Neural cell (in vitro differentiated cells): Measurements from ENCODE around the gene TRPM5. TPM values are rescaled to one million over a fixed set of nuclear protein-coding genes. Genes with fewer than 3 reads are reported as not detected.

Experiments
- H2AFZ ChIP-seq: fragments of 200-600, 300-800 bp; sonication (generic), shearing (Covaris generic); 2 replicates; pipeline ENCODE4 v1.6.0; 2014; ENCODE audit warnings: low read depth, mild to moderate bottlenecking, antibody characterized with exemption, low read length, moderate library complexity
- H3F3A ChIP-seq: fragments of 200-600 bp; shearing (Covaris generic); 2 replicates; pipeline ENCODE4 v1.6.1; 2016; ENCODE audit warnings: mild to moderate bottlenecking, moderate library complexity, mixed read lengths, antibody characterized with exemption, low read length; ENCODE audit not compliant: insufficient read depth, poor library complexity, severe bottlenecking
- H3K27ac ChIP-seq: fragments of 200-600, 300-800 bp; sonication (generic), shearing (Covaris generic); 2 replicates; pipeline ENCODE4 v1.5.1; 2014; ENCODE audit warnings: mild to moderate bottlenecking, low read length, moderate library complexity
- H3K27me3 ChIP-seq: fragments of 300-800, 200-600 bp; sonication (generic), shearing (Covaris generic); 2 replicates; pipeline ENCODE4 v1.6.0; 2014; ENCODE audit warnings: mild to moderate bottlenecking, low read depth, low read length, moderate library complexity; ENCODE audit not compliant: insufficient read depth
- H3K36me3 ChIP-seq: fragments of 300-800, 200-600 bp; sonication (generic), shearing (Covaris generic); 2 replicates; pipeline ENCODE4 v1.5.1; 2014; ENCODE audit warnings: mild to moderate bottlenecking, antibody characterized with exemption, low read length, moderate library complexity; ENCODE audit not compliant: insufficient read depth
- H3K4me2 ChIP-seq: fragments of 300-800, 200-600 bp; sonication (generic), shearing (Covaris generic); 2 replicates; pipeline ENCODE4 v1.6.0; 2014; ENCODE audit warnings: mild to moderate bottlenecking, low read length
- H3K4me3 ChIP-seq: fragments of 300-800, 200-600 bp; sonication (generic), shearing (Covaris generic); 2 replicates; pipeline ENCODE4 v1.5.1; 2014; ENCODE audit warnings: mild to moderate bottlenecking, low read length, moderate library complexity
- H3K79me2 ChIP-seq: fragments of 200-600 bp; shearing (Covaris generic); replicated peaks from 2 replicates; pipeline ENCODE4 v1.6.0; 2014; ENCODE audit warnings: mild to moderate bottlenecking, low read length, moderate library complexity; ENCODE audit not compliant: insufficient read depth
- H3K9ac ChIP-seq: fragments of 300-800, 200-600 bp; sonication (generic), shearing (Covaris generic); 2 replicates; pipeline ENCODE4 v1.6.1; 2016; ENCODE audit warnings: mild to moderate bottlenecking, low read length, mixed read lengths
- H3K9me2 ChIP-seq: fragments of 200-600 bp; shearing (Covaris generic); 2 replicates; pipeline ENCODE4 v1.6.1; 2016; ENCODE audit warnings: mild to moderate bottlenecking, low read length, mixed read lengths; ENCODE audit not compliant: insufficient read depth
- H3K9me3 ChIP-seq: fragments of 200-600, 300-800 bp; sonication (generic), shearing (Covaris generic); 2 replicates; pipeline ENCODE4 v1.6.1; 2016; ENCODE audit warnings: mild to moderate bottlenecking, mixed run types, low read length, moderate library complexity, mixed read lengths
- H4K20me1 ChIP-seq: fragments of 200-600 bp; shearing (Covaris generic); 2 replicates; pipeline ENCODE4 v1.6.1; 2016; ENCODE audit warnings: mild to moderate bottlenecking, mixed run types; ENCODE audit not compliant: insufficient read depth
- EP300 ChIP-seq: fragments of 450-650 bp; conservative IDR thresholded peaks from 2 replicates; pipeline ENCODE4 v1.6.1; 2014; ENCODE audit warnings: antibody characterized with exemption, mild to moderate bottlenecking, moderate library complexity; ENCODE audit not compliant: poor library complexity, severe bottlenecking
- EZH2 ChIP-seq: fragments of 200-600, 300-800 bp; shearing (Covaris generic), sonication (generic); IDR thresholded peaks from 2 replicates; pipeline ENCODE4 v1.6.1; 2014; ENCODE audit warnings: antibody characterized with exemption, low read length, borderline replicate concordance, mild to moderate bottlenecking; ENCODE audit not compliant: insufficient read depth, poor library complexity, severe bottlenecking
- MXI1 ChIP-seq: fragments of 450-650 bp; conservative IDR thresholded peaks from 2 replicates; pipeline ENCODE4 v1.6.1; 2014; ENCODE audit warnings: antibody characterized with exemption, mild to moderate bottlenecking; ENCODE audit not compliant: poor library complexity, severe bottlenecking
- POLR2AphosphoS5 ChIP-seq: IDR thresholded peaks from 2 replicates; pipeline ENCODE4 v1.6.1; 2012
- RAD21 ChIP-seq: fragments of 450-650 bp; conservative IDR thresholded peaks from 2 replicates; pipeline ENCODE4 v1.6.1; 2014; ENCODE audit warnings: antibody characterized with exemption, mild to moderate bottlenecking, moderate library complexity
- SMC3 ChIP-seq: fragments of 450-650 bp; conservative IDR thresholded peaks from 2 replicates; pipeline ENCODE4 v1.6.1; 2014; ENCODE audit warnings: antibody characterized with exemption, mild to moderate bottlenecking, moderate library complexity; ENCODE audit not compliant: poor library complexity
- TAF1 ChIP-seq: IDR thresholded peaks from 2 replicates; pipeline ENCODE4 v1.6.1; 2012; ENCODE audit warnings: low read depth
- polyA plus RNA-seq: library from polyadenylated mRNA; depleted of rRNA; stranded (reverse); fragments of >200 nt; gene quantifications from 2 replicates; pipeline ENCODE4 v1.2.3, GENCODE V29; 2014
- TF ChIP-seq, protein P1 (sequence below): IDR thresholded peaks from 2 replicates; pipeline ENCODE4 v1.6.1; 2012; ENCODE audit warnings: borderline replicate concordance
- TF ChIP-seq, protein P2 (sequence below): fragments of 450-650 bp; IDR thresholded peaks from 2 replicates; pipeline ENCODE4 v1.5.1; 2014; ENCODE audit warnings: antibody characterized with exemption, mild to moderate bottlenecking, moderate library complexity; ENCODE audit not compliant: poor library complexity, severe bottlenecking

Gene TRPM5
- polyA plus RNA-seq, 1 donor from 2014 or later, result not detected

DNA sequence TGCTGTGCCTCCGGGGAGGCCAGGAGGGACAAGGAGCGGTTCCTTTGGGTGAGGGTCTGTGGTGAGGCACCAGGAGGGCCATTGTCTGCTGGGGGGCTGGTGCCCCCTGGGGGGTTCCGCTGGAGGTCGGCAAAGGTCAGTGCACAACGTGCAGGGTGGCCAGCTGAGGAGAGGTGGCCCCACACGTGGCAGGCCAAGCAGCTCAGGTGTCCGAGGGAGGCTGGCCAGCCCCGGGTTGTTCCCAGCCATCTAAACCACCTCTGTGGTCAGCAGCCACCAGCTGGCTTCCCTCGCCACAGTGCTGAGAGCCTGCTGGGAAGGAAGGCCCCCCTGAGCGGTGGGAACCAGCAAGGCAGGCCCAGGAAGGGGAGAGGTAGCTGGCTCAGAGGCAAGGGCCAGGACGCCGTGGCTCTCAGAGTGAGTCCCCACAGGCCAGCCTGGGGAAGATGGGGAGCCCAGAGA, 39.5 kb downstream of the TRPM5 start:
- Histone ChIP-seq H3K9ac (no peak overlapping the region), H3K36me3 (no peaks in the 10 kb centered on the region), H2AFZ (no peak overlapping the region)

DNA sequence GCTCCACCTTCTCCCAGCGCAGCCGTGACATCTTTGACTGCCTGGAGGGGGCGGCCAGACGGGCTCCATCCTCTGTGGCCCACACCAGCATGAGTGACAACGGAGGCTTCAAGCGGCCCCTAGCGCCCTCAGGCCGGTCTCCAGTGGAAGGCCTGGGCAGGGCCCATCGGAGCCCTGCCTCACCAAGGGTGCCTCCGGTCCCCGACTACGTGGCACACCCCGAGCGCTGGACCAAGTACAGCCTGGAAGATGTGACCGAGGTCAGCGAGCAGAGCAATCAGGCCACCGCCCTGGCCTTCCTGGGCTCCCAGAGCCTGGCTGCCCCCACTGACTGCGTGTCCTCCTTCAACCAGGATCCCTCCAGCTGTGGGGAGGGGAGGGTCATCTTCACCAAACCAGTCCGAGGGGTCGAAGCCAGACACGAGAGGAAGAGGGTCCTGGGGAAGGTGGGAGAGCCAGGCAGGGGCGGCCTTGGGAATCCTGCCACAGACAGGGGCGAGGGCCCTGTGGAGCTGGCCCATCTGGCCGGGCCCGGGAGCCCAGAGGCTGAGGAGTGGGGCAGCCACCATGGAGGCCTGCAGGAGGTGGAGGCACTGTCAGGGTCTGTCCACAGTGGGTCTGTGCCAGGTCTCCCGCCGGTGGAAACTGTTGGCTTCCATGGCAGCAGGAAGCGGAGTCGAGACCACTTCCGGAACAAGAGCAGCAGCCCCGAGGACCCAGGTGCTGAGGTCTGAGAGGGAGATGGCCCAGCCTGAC, 41.2 kb downstream of the TRPM5 start:
- no peaks in the 10 kb centered on the region for H3F3A ChIP-seq
- H3K4me2 ChIP-seq, result no peak overlapping the region
- H3K9me3 ChIP-seq, result no peaks in the 10 kb centered on the region
- H2AFZ ChIP-seq, result no peak overlapping the region
- H3K9ac ChIP-seq, result no peak overlapping the region
- no peak overlapping the region for H3K27ac ChIP-seq
- H3K36me3 ChIP-seq, result no peaks in the 10 kb centered on the region
- no peak overlapping the region for H3K4me3 ChIP-seq
- no peaks in the 10 kb centered on the region for H4K20me1 ChIP-seq
- H3K9me2 ChIP-seq, result no peaks in the 10 kb centered on the region
- TF ChIP-seq EZH2, result no peak
- TF ChIP-seq RAD21, result no peak
- TF ChIP-seq TAF1, result no peak
- TF ChIP-seq, protein P1, sequence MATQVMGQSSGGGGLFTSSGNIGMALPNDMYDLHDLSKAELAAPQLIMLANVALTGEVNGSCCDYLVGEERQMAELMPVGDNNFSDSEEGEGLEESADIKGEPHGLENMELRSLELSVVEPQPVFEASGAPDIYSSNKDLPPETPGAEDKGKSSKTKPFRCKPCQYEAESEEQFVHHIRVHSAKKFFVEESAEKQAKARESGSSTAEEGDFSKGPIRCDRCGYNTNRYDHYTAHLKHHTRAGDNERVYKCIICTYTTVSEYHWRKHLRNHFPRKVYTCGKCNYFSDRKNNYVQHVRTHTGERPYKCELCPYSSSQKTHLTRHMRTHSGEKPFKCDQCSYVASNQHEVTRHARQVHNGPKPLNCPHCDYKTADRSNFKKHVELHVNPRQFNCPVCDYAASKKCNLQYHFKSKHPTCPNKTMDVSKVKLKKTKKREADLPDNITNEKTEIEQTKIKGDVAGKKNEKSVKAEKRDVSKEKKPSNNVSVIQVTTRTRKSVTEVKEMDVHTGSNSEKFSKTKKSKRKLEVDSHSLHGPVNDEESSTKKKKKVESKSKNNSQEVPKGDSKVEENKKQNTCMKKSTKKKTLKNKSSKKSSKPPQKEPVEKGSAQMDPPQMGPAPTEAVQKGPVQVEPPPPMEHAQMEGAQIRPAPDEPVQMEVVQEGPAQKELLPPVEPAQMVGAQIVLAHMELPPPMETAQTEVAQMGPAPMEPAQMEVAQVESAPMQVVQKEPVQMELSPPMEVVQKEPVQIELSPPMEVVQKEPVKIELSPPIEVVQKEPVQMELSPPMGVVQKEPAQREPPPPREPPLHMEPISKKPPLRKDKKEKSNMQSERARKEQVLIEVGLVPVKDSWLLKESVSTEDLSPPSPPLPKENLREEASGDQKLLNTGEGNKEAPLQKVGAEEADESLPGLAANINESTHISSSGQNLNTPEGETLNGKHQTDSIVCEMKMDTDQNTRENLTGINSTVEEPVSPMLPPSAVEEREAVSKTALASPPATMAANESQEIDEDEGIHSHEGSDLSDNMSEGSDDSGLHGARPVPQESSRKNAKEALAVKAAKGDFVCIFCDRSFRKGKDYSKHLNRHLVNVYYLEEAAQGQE, result no peak
- no peak for TF ChIP-seq POLR2AphosphoS5
- no peak for TF ChIP-seq EP300
- TF ChIP-seq SMC3, result no peak
- TF ChIP-seq MXI1, result no peak
- TF ChIP-seq, protein P2, sequence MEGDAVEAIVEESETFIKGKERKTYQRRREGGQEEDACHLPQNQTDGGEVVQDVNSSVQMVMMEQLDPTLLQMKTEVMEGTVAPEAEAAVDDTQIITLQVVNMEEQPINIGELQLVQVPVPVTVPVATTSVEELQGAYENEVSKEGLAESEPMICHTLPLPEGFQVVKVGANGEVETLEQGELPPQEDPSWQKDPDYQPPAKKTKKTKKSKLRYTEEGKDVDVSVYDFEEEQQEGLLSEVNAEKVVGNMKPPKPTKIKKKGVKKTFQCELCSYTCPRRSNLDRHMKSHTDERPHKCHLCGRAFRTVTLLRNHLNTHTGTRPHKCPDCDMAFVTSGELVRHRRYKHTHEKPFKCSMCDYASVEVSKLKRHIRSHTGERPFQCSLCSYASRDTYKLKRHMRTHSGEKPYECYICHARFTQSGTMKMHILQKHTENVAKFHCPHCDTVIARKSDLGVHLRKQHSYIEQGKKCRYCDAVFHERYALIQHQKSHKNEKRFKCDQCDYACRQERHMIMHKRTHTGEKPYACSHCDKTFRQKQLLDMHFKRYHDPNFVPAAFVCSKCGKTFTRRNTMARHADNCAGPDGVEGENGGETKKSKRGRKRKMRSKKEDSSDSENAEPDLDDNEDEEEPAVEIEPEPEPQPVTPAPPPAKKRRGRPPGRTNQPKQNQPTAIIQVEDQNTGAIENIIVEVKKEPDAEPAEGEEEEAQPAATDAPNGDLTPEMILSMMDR, result no peak
- peaks cover 13% of the 10 kb centered on the region for H3K79me2 ChIP-seq
- no peaks in the 10 kb centered on the region for H3K27me3 ChIP-seq

More for the DNA sequence above, 39.5 kb downstream of the TRPM5 start:
- H4K20me1 ChIP-seq, result no peaks in the 10 kb centered on the region
- no peak overlapping the region for H3K4me2 ChIP-seq
- H3K79me2 ChIP-seq, result peaks cover 13% of the 10 kb centered on the region
- H3K27ac ChIP-seq, result no peak overlapping the region
- H3K27me3 ChIP-seq, result no peaks in the 10 kb centered on the region
- H3F3A ChIP-seq, result no peaks in the 10 kb centered on the region
- TF ChIP-seq MXI1, result no peak
- TF ChIP-seq, protein P1, result no peak
- TF ChIP-seq RAD21, result no peak
- TF ChIP-seq, protein P2, result no peak
- no peak for TF ChIP-seq POLR2AphosphoS5
- no peak for TF ChIP-seq EP300
- no peak for TF ChIP-seq EZH2
- TF ChIP-seq SMC3, result no peak
- no peak for TF ChIP-seq TAF1
- H3K4me3 ChIP-seq, result no peak overlapping the region
- no peaks in the 10 kb centered on the region for H3K9me3 ChIP-seq
- no peaks in the 10 kb centered on the region for H3K9me2 ChIP-seq
